ENCODE measurements around the gene RHOT2.

Gene RHOT2

GRCh38 chr16:717450-718245, 49.7 kb downstream of the RHOT2 start:
- peaks cover 0 to 39% (median 6%) of the 10 kb centered on the region in 5 experiments for H3K27me3 ChIP-seq (replicated peaks in 2 of 5; ENCODE audit: control insufficient read depth in 4 of 5, insufficient read depth in 5 of 5, low read length in 4 of 5)
- H3K4me3 ChIP-seq (ENCODE audit: control insufficient read depth in 1 of 7, extremely low read depth in 1 of 7, insufficient read depth in 4 of 7, low read depth in 2 of 7, low read length in 6 of 7): no peak overlapping the region
- CTCF ChIA-PET: interaction anchor here (1.0 to 3.4 kb wide), 6 partner anchors 8 to 67 kb away, joined by 3 to 17 read pairs (median 4); partner anchors contain the start of genes CCDC78 and CIAO3
- peaks cover 0 to 59% (median 51%) of the 10 kb centered on the region in 4 experiments for H3K4me1 ChIP-seq (ENCODE audit: control extremely low read depth in 1 of 4, control insufficient read depth in 4 of 4, insufficient read depth in 4 of 4, low read length in 3 of 4)
- 85% methylated on average over 27 of the region's 32 CpGs for WGBS (ENCODE audit: insufficient coverage)
- H3K9me3 ChIP-seq (ENCODE audit: control extremely low read depth in 1 of 5, control insufficient read depth in 4 of 5, insufficient read depth in 2 of 5, low read depth in 1 of 5, low read length in 4 of 5): no peaks in the 10 kb centered on the region
- DNase-seq: no peak
- H3K27ac ChIP-seq (ENCODE audit: insufficient read depth in 1 of 2, low read depth in 1 of 2, low read length in 2 of 2, poor library complexity in 1 of 2, severe bottlenecking in 2 of 2): no peak overlapping the region
- peaks cover 0 to 3% (median 0%) of the 10 kb centered on the region in 4 experiments for H3K36me3 ChIP-seq (ENCODE audit: control insufficient read depth in 4 of 4, insufficient read depth in 4 of 4, low read length in 3 of 4)
- POLR2A ChIA-PET: no interaction called here

DNA sequence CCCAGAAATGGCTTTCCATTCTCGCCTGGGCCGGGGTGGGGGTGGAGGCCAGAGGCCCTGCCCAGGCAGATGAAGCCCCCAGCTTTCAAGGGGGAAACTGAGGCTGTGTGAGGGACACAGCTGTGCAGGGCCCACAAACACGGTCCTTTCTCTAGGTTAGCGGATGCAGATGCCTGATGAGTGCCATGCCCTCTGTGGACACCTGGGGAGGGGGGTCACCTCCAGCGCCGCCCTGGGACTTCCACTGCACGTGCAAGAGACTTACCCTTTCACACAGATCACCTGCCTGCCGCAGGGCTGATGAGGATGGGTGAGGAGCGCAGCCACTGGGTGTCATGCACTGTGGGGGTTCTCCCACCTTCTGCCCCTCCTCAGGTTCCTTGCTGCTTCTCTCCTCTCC, 50.5 kb downstream of the RHOT2 start:
- Histone ChIP-seq H3K4me1 (ENCODE audit: control extremely low read depth in 1 of 4, control insufficient read depth in 4 of 4, insufficient read depth in 4 of 4, low read length in 3 of 4) (peaks cover 0 to 59% (median 51%) of the 10 kb centered on the region in 4 experiments), H3K9me3 (ENCODE audit: control extremely low read depth in 1 of 5, control insufficient read depth in 4 of 5, insufficient read depth in 2 of 5, low read depth in 1 of 5, low read length in 4 of 5) (no peaks in the 10 kb centered on the region), H3K4me3 (ENCODE audit: control insufficient read depth in 1 of 7, extremely low read depth in 1 of 7, insufficient read depth in 4 of 7, low read depth in 2 of 7, low read length in 6 of 7) (no peak overlapping the region), H3K27me3 (replicated peaks in 2 of 5; ENCODE audit: control insufficient read depth in 4 of 5, insufficient read depth in 5 of 5, low read length in 4 of 5) (peaks cover 0 to 37% (median 6%) of the 10 kb centered on the region in 5 experiments), H3K36me3 (ENCODE audit: control insufficient read depth in 4 of 4, insufficient read depth in 4 of 4, low read length in 3 of 4) (peaks cover 0 to 6% (median 0%) of the 10 kb centered on the region in 4 experiments), H3K27ac (ENCODE audit: insufficient read depth in 1 of 2, low read depth in 1 of 2, low read length in 2 of 2, poor library complexity in 1 of 2, severe bottlenecking in 2 of 2) (no peak overlapping the region)
- DNase-seq: no peak
- WGBS (ENCODE audit: insufficient coverage): 93% methylated on average over 9 of the region's 9 CpGs
- POLR2A ChIA-PET: no interaction called here
- CTCF ChIA-PET: interaction anchor here (1.8 to 3.4 kb wide), 2 partner anchors 26 to 30 kb away, joined by 5 to 15 read pairs; no protein-coding TSS in a partner anchor

DNA sequence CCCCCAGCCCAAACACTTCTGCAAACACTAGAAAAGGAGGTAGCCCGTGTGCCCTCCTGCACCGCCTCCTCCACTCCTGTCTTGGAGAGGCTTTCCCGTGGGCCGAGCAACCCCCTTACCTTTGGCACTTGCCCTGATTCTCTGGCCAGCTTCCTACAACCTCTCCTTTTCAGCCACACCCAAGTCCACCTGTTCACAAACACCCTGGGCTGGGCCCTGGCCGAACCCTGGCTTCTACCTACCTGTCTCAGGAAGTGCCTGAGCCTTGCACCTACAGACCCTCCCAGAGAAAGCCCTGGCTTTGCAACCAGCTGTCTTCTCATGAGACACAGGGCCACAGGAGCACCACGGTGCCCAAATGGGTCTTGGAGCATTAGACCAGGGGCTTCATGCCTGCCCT, 51.0 kb downstream of the RHOT2 start:
- no peak for DNase-seq
- ChIA-PET POLR2A (interaction anchor here (0.6 kb wide), 1 partner anchor 321 kb away, joined by 5 read pairs; no protein-coding TSS in a partner anchor), CTCF (interaction anchor here (0.9 to 4.3 kb wide), 7 partner anchors 8 to 69 kb away, joined by 3 to 23 read pairs (median 4); partner anchors contain the start of genes CHTF18 and RPUSD1)
- 92% methylated on average over 6 of the region's 6 CpGs for WGBS (ENCODE audit: insufficient coverage)
- Histone ChIP-seq H3K27ac (ENCODE audit: insufficient read depth in 1 of 2, low read depth in 1 of 2, low read length in 2 of 2, poor library complexity in 1 of 2, severe bottlenecking in 2 of 2) (no peak overlapping the region), H3K9me3 (ENCODE audit: control extremely low read depth in 1 of 5, control insufficient read depth in 4 of 5, insufficient read depth in 2 of 5, low read depth in 1 of 5, low read length in 4 of 5) (no peaks in the 10 kb centered on the region), H3K4me1 (ENCODE audit: control extremely low read depth in 1 of 4, control insufficient read depth in 4 of 4, insufficient read depth in 4 of 4, low read length in 3 of 4) (peaks cover 0 to 59% (median 50%) of the 10 kb centered on the region in 4 experiments), H3K27me3 (replicated peaks in 2 of 5; ENCODE audit: control insufficient read depth in 4 of 5, insufficient read depth in 5 of 5, low read length in 4 of 5) (peaks cover 0 to 32% (median 6%) of the 10 kb centered on the region in 5 experiments), H3K4me3 (ENCODE audit: control insufficient read depth in 1 of 7, extremely low read depth in 1 of 7, insufficient read depth in 4 of 7, low read depth in 2 of 7, low read length in 6 of 7) (no peak overlapping the region), H3K36me3 (ENCODE audit: control insufficient read depth in 4 of 4, insufficient read depth in 4 of 4, low read length in 3 of 4) (peaks cover 0 to 6% (median 0%) of the 10 kb centered on the region in 4 experiments)

GRCh38 chr16:719815-720446, 52.0 kb downstream of the RHOT2 start:
- Histone ChIP-seq H3K4me1 (ENCODE audit: control extremely low read depth in 1 of 4, control insufficient read depth in 4 of 4, insufficient read depth in 4 of 4, low read length in 3 of 4) (peaks cover 0 to 55% (median 41%) of the 10 kb centered on the region in 4 experiments), H3K36me3 (ENCODE audit: control insufficient read depth in 4 of 4, insufficient read depth in 4 of 4, low read length in 3 of 4) (peaks cover 0 to 6% (median 0%) of the 10 kb centered on the region in 4 experiments), H3K9me3 (ENCODE audit: control extremely low read depth in 1 of 5, control insufficient read depth in 4 of 5, insufficient read depth in 2 of 5, low read depth in 1 of 5, low read length in 4 of 5) (no peaks in the 10 kb centered on the region), H3K27ac (ENCODE audit: insufficient read depth in 1 of 2, low read depth in 1 of 2, low read length in 2 of 2, poor library complexity in 1 of 2, severe bottlenecking in 2 of 2) (peak overlapping the region in 1 of 2 experiments; percentile 49), H3K4me3 (ENCODE audit: control insufficient read depth in 1 of 7, extremely low read depth in 1 of 7, insufficient read depth in 4 of 7, low read depth in 2 of 7, low read length in 6 of 7) (peak overlapping the region; percentile 52 to 83 (median 76)), H3K27me3 (replicated peaks in 2 of 5; ENCODE audit: control insufficient read depth in 4 of 5, insufficient read depth in 5 of 5, low read length in 4 of 5) (peaks cover 0 to 26% (median 6%) of the 10 kb centered on the region in 5 experiments)
- DNase-seq: peak in 1 of 3 donors; percentile 41
- ChIA-PET POLR2A (interaction anchor here (0.6 kb wide), 1 partner anchor 322 kb away, joined by 5 read pairs; no protein-coding TSS in a partner anchor), CTCF (interaction anchor here (0.9 to 4.3 kb wide), 10 partner anchors 9 to 68 kb away, joined by 3 to 23 read pairs (median 4); partner anchors contain the start of genes CHTF18 and RPUSD1)
- WGBS (ENCODE audit: insufficient coverage): 17% methylated on average over 12 of the region's 16 CpGs

DNA sequence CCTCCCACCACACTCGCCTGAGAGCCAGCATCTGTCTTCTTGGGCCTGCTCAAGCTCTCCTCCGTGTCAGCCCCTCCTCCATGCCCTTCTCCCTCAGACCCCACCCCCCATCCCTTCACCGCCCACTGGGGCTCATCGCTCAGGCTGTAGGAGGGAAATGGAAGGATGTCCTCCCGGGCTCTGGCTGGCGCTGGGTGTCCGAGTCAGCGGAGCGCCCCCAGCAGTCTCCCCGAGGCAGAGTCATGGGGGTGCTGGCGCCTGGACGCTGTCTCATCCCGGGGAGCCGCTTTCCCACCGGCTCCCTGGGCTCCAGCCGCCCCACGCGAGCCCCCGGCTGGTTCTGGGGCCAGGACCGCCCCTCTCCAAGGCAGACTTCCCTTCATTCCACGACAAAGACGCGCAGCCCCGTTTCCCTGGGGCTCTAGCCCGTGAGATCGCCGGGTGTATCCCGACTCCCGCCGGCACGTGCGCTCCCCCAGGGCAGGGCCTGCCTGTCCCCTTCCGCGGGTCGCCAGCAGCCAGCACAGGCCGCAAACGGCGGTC, 52.6 kb downstream of the RHOT2 start:
- peaks cover 0 to 51% (median 37%) of the 10 kb centered on the region in 4 experiments for H3K4me1 ChIP-seq (ENCODE audit: control extremely low read depth in 1 of 4, control insufficient read depth in 4 of 4, insufficient read depth in 4 of 4, low read length in 3 of 4)
- peaks cover 0 to 6% (median 0%) of the 10 kb centered on the region in 4 experiments for H3K36me3 ChIP-seq (ENCODE audit: control insufficient read depth in 4 of 4, insufficient read depth in 4 of 4, low read length in 3 of 4)
- peaks cover 0 to 22% (median 6%) of the 10 kb centered on the region in 5 experiments for H3K27me3 ChIP-seq (replicated peaks in 2 of 5; ENCODE audit: control insufficient read depth in 4 of 5, insufficient read depth in 5 of 5, low read length in 4 of 5)
- H3K9me3 ChIP-seq (ENCODE audit: control extremely low read depth in 1 of 5, control insufficient read depth in 4 of 5, insufficient read depth in 2 of 5, low read depth in 1 of 5, low read length in 4 of 5): no peaks in the 10 kb centered on the region
- DNase-seq: peak in 2 of 3 donors; percentile 68 to 69
- peak overlapping the region; percentile 52 to 83 (median 76) for H3K4me3 ChIP-seq (ENCODE audit: control insufficient read depth in 1 of 7, extremely low read depth in 1 of 7, insufficient read depth in 4 of 7, low read depth in 2 of 7, low read length in 6 of 7)
- peak overlapping the region in 1 of 2 experiments; percentile 49 for H3K27ac ChIP-seq (ENCODE audit: insufficient read depth in 1 of 2, low read depth in 1 of 2, low read length in 2 of 2, poor library complexity in 1 of 2, severe bottlenecking in 2 of 2)
- WGBS (ENCODE audit: insufficient coverage): under 1% methylated on average over 36 of the region's 38 CpGs
- ChIA-PET CTCF (interaction anchor here (0.9 to 4.3 kb wide), 8 partner anchors 9 to 68 kb away, joined by 3 to 23 read pairs (median 4); partner anchors contain the start of genes CHTF18 and RPUSD1), POLR2A (no interaction called here)

DNA sequence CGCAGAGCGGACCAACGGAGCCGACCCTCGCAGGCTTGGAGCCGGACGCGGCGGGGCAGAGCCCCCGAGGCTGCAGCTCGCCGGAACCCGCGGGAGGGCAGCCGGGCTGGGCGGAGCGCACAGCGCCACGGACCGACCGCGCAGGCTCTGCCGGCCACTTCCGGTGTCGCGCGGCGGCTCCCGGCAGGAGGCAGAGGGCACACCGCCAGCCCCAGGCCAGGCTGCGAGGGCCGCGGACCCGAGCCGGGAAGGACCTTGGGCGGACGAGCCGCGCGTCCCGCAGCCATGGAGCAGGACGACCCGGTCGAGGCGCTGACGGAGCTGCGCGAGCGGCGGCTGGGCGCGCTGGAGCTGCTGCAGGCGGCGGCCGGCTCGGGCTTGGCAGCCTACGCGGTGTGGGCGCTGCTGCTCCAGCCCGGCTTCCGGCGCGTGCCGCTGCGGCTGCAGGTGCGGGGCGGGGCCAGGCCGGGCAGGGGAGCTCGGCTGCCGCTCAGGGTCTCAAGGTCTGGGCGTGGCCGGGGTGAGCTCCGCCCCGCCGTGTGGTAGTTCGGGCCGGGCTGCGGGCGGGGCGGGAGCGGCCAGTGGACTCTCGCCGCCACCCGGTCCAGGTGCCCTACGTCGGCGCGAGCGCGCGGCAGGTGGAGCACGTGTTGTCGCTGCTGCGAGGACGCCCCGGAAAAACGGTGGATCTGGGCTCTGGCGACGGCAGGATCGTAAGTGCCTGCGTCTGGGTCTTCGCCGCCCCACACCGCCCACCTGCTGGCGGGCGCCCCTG, 53.2 kb downstream of the RHOT2 start, which contains the start of gene ANTKMT:
TSS of gene ANTKMT (plus strand) at position 157 of the 775 bp plus-strand sequence. CDS start at position 286, 129 bp downstream.
- Histone ChIP-seq H3K27me3 (replicated peaks in 2 of 5; ENCODE audit: control insufficient read depth in 4 of 5, insufficient read depth in 5 of 5, low read length in 4 of 5) (peaks cover 0 to 20% (median 6%) of the 10 kb centered on the region in 5 experiments), H3K4me1 (ENCODE audit: control extremely low read depth in 1 of 4, control insufficient read depth in 4 of 4, insufficient read depth in 4 of 4, low read length in 3 of 4) (peaks cover 0 to 45% (median 31%) of the 10 kb centered on the region in 4 experiments), H3K9me3 (ENCODE audit: control extremely low read depth in 1 of 5, control insufficient read depth in 4 of 5, insufficient read depth in 2 of 5, low read depth in 1 of 5, low read length in 4 of 5) (no peaks in the 10 kb centered on the region), H3K27ac (ENCODE audit: insufficient read depth in 1 of 2, low read depth in 1 of 2, low read length in 2 of 2, poor library complexity in 1 of 2, severe bottlenecking in 2 of 2) (peak within 1 kb of the TSS in 1 of 2 experiments; percentile 49), H3K4me3 (ENCODE audit: control insufficient read depth in 1 of 7, extremely low read depth in 1 of 7, insufficient read depth in 4 of 7, low read depth in 2 of 7, low read length in 6 of 7) (peak within 1 kb of the TSS; percentile 52 to 83 (median 76)), H3K36me3 (ENCODE audit: control insufficient read depth in 4 of 4, insufficient read depth in 4 of 4, low read length in 3 of 4) (peaks cover 0 to 6% (median 0%) of the 10 kb centered on the region in 4 experiments)
- ChIA-PET POLR2A (no interaction called here), CTCF (interaction anchor here (0.7 to 4.3 kb wide), 8 partner anchors 9 to 67 kb away, joined by 3 to 23 read pairs (median 4); partner anchors contain the start of genes CHTF18, CIAO3 and RPUSD1)
- peak; percentile 80 to 92 (median 90) for DNase-seq
- 15% methylated on average over 96 of the region's 106 CpGs for WGBS (ENCODE audit: insufficient coverage)
